Measurements from ENCODE around the gene RNF40.

Gene RNF40

GRCh38 chr16:30761928-30762902 lies at the start of gene RNF40, which contains the start of gene CFAP119:
TSS of gene RNF40 (plus strand) at chr16:30762322. CDS start at chr16:30762546, 224 bp downstream.
TSS of gene CFAP119 (minus strand) at chr16:30762062. CDS start at chr16:30761748, 314 bp downstream.
- DNase-seq (ENCODE audit: insufficient read length, low spot score) (peak; percentile 99), FAIRE-seq (peak; percentile 88)

- DNase-seq (ENCODE audit: insufficient read length, low spot score), result no peak
- peak; percentile 23 for FAIRE-seq
These were observed 46.2 kb upstream of the RNF40 start for GRCh38 chr16:30715750-30716445.

GRCh38 chr16:30720086-30720485 lies 42.0 kb upstream of the RNF40 start:
- FAIRE-seq (no peak), DNase-seq (ENCODE audit: insufficient read length, low spot score) (no peak)

GRCh38 chr16:30720694-30721093 lies 41.4 kb upstream of the RNF40 start:
- FAIRE-seq (no peak), DNase-seq (ENCODE audit: insufficient read length, low spot score) (no peak)

GRCh38 chr16:30721167-30721566 lies 41.0 kb upstream of the RNF40 start:
- no peak for DNase-seq (ENCODE audit: insufficient read length, low spot score)
- no peak for FAIRE-seq

- no peak for FAIRE-seq
- no peak for DNase-seq (ENCODE audit: insufficient read length, low spot score)
These were observed 40.5 kb upstream of the RNF40 start for GRCh38 chr16:30721606-30722005.

GRCh38 chr16:30722443-30722842 lies 39.7 kb upstream of the RNF40 start:
- FAIRE-seq, result no peak
- no peak for DNase-seq (ENCODE audit: insufficient read length, low spot score)

GRCh38 chr16:30722916-30723315 lies 39.2 kb upstream of the RNF40 start:
- DNase-seq (ENCODE audit: insufficient read length, low spot score) (no peak), FAIRE-seq (no peak)

- FAIRE-seq (no peak), DNase-seq (ENCODE audit: insufficient read length, low spot score) (no peak)
These were observed 38.3 kb upstream of the RNF40 start for GRCh38 chr16:30723725-30724355.

- FAIRE-seq (no peak), DNase-seq (ENCODE audit: insufficient read length, low spot score) (no peak)
These were observed 37.3 kb upstream of the RNF40 start for GRCh38 chr16:30724641-30725417.

GRCh38 chr16:30725418-30725792 lies 36.7 kb upstream of the RNF40 start:
- DNase-seq (ENCODE audit: insufficient read length, low spot score) (no peak), FAIRE-seq (peak; percentile 36)

GRCh38 chr16:30728321-30728720 lies 33.8 kb upstream of the RNF40 start:
- DNase-seq (ENCODE audit: insufficient read length, low spot score) (no peak), FAIRE-seq (no peak)

- FAIRE-seq (no peak), DNase-seq (ENCODE audit: insufficient read length, low spot score) (no peak)
These were observed 33.0 kb upstream of the RNF40 start for GRCh38 chr16:30728899-30729672.

- DNase-seq (ENCODE audit: insufficient read length, low spot score), result no peak
- FAIRE-seq, result no peak
These were observed 30.7 kb upstream of the RNF40 start for GRCh38 chr16:30731411-30731810.

- DNase-seq (ENCODE audit: insufficient read length, low spot score) (no peak), FAIRE-seq (no peak)
These were observed 24.9 kb upstream of the RNF40 start for GRCh38 chr16:30736995-30737793.

- FAIRE-seq (no peak), DNase-seq (ENCODE audit: insufficient read length, low spot score) (no peak)
These were observed 24.1 kb upstream of the RNF40 start for GRCh38 chr16:30737794-30738648.

GRCh38 chr16:30738984-30739951 lies 22.9 kb upstream of the RNF40 start:
- no peak for DNase-seq (ENCODE audit: insufficient read length, low spot score)
- FAIRE-seq, result no peak

All from HTR-8/SVneo (cell line).